ENCODE measurements around the gene SH3RF3. TPM values are rescaled to one million over a fixed set of nuclear protein-coding genes. Genes with fewer than 3 reads are reported as not detected.
"Not testable (repeated sequence)": the region's sequence is repeated elsewhere in the genome, so short reads cannot be mapped to it uniquely, and the experiment has no call there.

The SH3RF3 gene
- total RNA-seq, 1 experiment from 2014 or later: not detected

- no peak overlapping the region for H3K4me2 ChIP-seq (ENCODE audit: low read length)
- no peak for TF ChIP-seq MAX (IDR thresholded peaks at IDR 0.05)
- no peak for ATAC-seq
- no TSS peak for BruUV-seq (replicated peaks)
- no peak overlapping the region for H3K9ac ChIP-seq (ENCODE audit: low read length)
- intact Hi-C loops (cut with micrococcal nuclease): no loop called here
- no peaks in the 10 kb centered on the region for H3K4me1 ChIP-seq (ENCODE audit: control insufficient read depth in 1 of 2, insufficient read depth in 2 of 2, low read length in 2 of 2)
- CTCF ChIA-PET: no interaction called here
- DNase-seq (ENCODE audit: low read depth, low spot score): no peak
- H3K27ac ChIP-seq (ENCODE audit: low read depth, low read length): no peak overlapping the region
- no peaks in the 10 kb centered on the region for H3K79me2 ChIP-seq (ENCODE audit: insufficient read depth, low read length)
- no peaks in the 10 kb centered on the region for H4K20me1 ChIP-seq (ENCODE audit: insufficient read depth)
- H3K9me2 ChIP-seq (ENCODE audit: insufficient read depth): no peaks in the 10 kb centered on the region
- H2AFZ ChIP-seq (ENCODE audit: low read depth, low read length, poor library complexity, severe bottlenecking): no peak overlapping the region
- POLR2A ChIA-PET: no interaction called here
- H3K9me3 ChIP-seq (ENCODE audit: control insufficient read depth in 1 of 2, insufficient read depth in 1 of 2, low read depth in 1 of 2, low read length in 2 of 2): no peaks in the 10 kb centered on the region
- H3K27me3 ChIP-seq (ENCODE audit: insufficient read depth, low read length): peaks cover 17% of the 10 kb centered on the region; the same call in 1 of the 2 replicates
- H3K4me3 ChIP-seq (replicated peaks in 1 of 2; ENCODE audit: low read depth in 1 of 2, low read length in 2 of 2): no peak overlapping the region
- H3K36me3 ChIP-seq (ENCODE audit: control insufficient read depth in 1 of 2, insufficient read depth in 2 of 2, low read length in 2 of 2): no peaks in the 10 kb centered on the region
- RAD21 ChIA-PET (ENCODE audit: low non-redundant PET in 1 of 2, low total read pairs in 2 of 2, uncharacterized antibody in 2 of 2, unreplicated experiment in 2 of 2): no interaction called here
Measured at GRCh38 chr2:109160714-109161440, 31.9 kb downstream of the SH3RF3 start.

GRCh38 chr2:109162367-109162766 is 33.4 kb downstream of the SH3RF3 start:
- POLR2A ChIA-PET: not testable (repeated sequence)

More at GRCh38 chr2:109162367-109162766, 33.4 kb downstream of the SH3RF3 start:
- H3K27ac ChIP-seq (ENCODE audit: low read depth, low read length); H3K4me2 ChIP-seq (ENCODE audit: low read length); H3K9ac ChIP-seq (ENCODE audit: low read length); H3K36me3 ChIP-seq (ENCODE audit: control insufficient read depth in 1 of 2, insufficient read depth in 2 of 2, low read length in 2 of 2); H3K9me3 ChIP-seq (ENCODE audit: control insufficient read depth in 1 of 2, insufficient read depth in 1 of 2, low read depth in 1 of 2, low read length in 2 of 2); BruUV-seq (replicated peaks); CTCF ChIA-PET; H2AFZ ChIP-seq (ENCODE audit: low read depth, low read length, poor library complexity, severe bottlenecking); H4K20me1 ChIP-seq (ENCODE audit: insufficient read depth); H3K4me1 ChIP-seq (ENCODE audit: control insufficient read depth in 1 of 2, insufficient read depth in 2 of 2, low read length in 2 of 2); intact Hi-C loops (cut with micrococcal nuclease); H3K4me3 ChIP-seq (replicated peaks in 1 of 2; ENCODE audit: low read depth in 1 of 2, low read length in 2 of 2); H3K79me2 ChIP-seq (ENCODE audit: insufficient read depth, low read length); DNase-seq (ENCODE audit: low read depth, low spot score); ATAC-seq; H3K9me2 ChIP-seq (ENCODE audit: insufficient read depth): not testable (repeated sequence)
- peaks cover 17% of the 10 kb centered on the region; the same call in 1 of the 2 replicates for H3K27me3 ChIP-seq (ENCODE audit: insufficient read depth, low read length)
- RAD21 ChIA-PET (ENCODE audit: low non-redundant PET in 1 of 2, low total read pairs in 2 of 2, uncharacterized antibody in 2 of 2, unreplicated experiment in 2 of 2): interaction anchor here in 1 of 2 experiments (0.5 kb wide), 1 partner anchor 468 kb away, joined by 5 read pairs; no protein-coding TSS in a partner anchor

Data from HCT116 (cell line).